Stomach smooth muscle (tissue), 2 donors: ENCODE measurements around the gene ANKMY1.

Experiments used
- H3K27ac ChIP-seq: one replicate; pipeline ENCODE4 v1.7.0; 2013; ENCODE audit warnings: mild to moderate bottlenecking, low read length, inconsistent platforms
- H3K27me3 ChIP-seq, 2 donors: one replicate each; pipeline ENCODE4 v1.7.0; 2013; ENCODE audit warnings: low read length in 2 of 2; ENCODE audit not compliant: insufficient read depth in 2 of 2, control insufficient read depth in 1 of 2
- H3K36me3 ChIP-seq, 2 donors: one replicate each; pipeline ENCODE4 v1.7.0; 2013; ENCODE audit warnings: low read length in 2 of 2; ENCODE audit not compliant: control insufficient read depth in 2 of 2, insufficient read depth in 2 of 2
- H3K4me1 ChIP-seq: one replicate; pipeline ENCODE4 v1.7.0; 2013; ENCODE audit warnings: low read length; ENCODE audit not compliant: control insufficient read depth, insufficient read depth
- H3K4me3 ChIP-seq, 2 donors: one replicate each; pipeline ENCODE4 v1.7.0; 2013; ENCODE audit warnings: low read length in 2 of 2
- H3K9ac ChIP-seq, 2 donors: one replicate each; pipeline ENCODE4 v1.7.0; 2013; ENCODE audit warnings: low read length in 2 of 2, mild to moderate bottlenecking in 1 of 2
- H3K9me3 ChIP-seq, 2 donors: one replicate each; pipeline ENCODE4 v1.7.0; 2013; ENCODE audit warnings: low read length in 2 of 2; ENCODE audit not compliant: control insufficient read depth in 2 of 2
- donor health status: healthy.
- donor health status: Pancreatic carcinoma.

Gene ANKMY1

GRCh38 chr2:240505910-240506309 is 51.9 kb downstream of the ANKMY1 start:
- no peaks in the 10 kb centered on the region for H3K36me3 ChIP-seq
- no peaks in the 10 kb centered on the region for H3K4me1 ChIP-seq
- H3K4me3 ChIP-seq: no peak overlapping the region
- H3K27me3 ChIP-seq: no peaks in the 10 kb centered on the region
- H3K9me3 ChIP-seq: no peaks in the 10 kb centered on the region
- H3K27ac ChIP-seq: no peak overlapping the region
- H3K9ac ChIP-seq: no peak overlapping the region

GRCh38 chr2:240503848-240504247 is 53.9 kb downstream of the ANKMY1 start:
- H3K36me3 ChIP-seq: no peaks in the 10 kb centered on the region
- no peak overlapping the region for H3K4me3 ChIP-seq
- no peaks in the 10 kb centered on the region for H3K9me3 ChIP-seq
- H3K4me1 ChIP-seq: no peaks in the 10 kb centered on the region
- no peak overlapping the region for H3K9ac ChIP-seq
- no peak overlapping the region for H3K27ac ChIP-seq
- no peaks in the 10 kb centered on the region for H3K27me3 ChIP-seq

DNA sequence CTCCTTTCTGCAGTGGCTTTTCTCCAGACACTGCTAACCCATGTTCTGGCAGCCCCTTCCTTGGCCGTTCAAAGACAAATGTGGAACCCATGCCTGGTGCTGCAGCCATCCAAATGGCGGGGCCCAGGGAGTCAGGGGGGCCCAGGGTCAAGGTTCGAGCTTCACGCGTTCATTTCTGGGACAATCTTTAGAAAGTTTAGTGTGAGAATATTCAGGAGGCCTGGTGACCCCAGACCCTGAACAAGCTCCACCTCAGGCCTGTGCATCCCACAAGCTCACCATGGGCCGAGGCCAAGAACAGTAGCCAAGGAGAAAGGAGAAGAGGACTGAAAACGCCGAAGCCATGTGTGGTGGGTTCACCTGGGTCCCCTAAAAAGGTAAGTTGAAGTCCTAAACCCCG is 54.4 kb downstream of the ANKMY1 start:
- Histone ChIP-seq H3K9ac (no peak overlapping the region), H3K27ac (no peak overlapping the region), H3K9me3 (no peaks in the 10 kb centered on the region), H3K27me3 (no peaks in the 10 kb centered on the region), H3K4me1 (no peaks in the 10 kb centered on the region), H3K4me3 (no peak overlapping the region), H3K36me3 (no peaks in the 10 kb centered on the region)

DNA sequence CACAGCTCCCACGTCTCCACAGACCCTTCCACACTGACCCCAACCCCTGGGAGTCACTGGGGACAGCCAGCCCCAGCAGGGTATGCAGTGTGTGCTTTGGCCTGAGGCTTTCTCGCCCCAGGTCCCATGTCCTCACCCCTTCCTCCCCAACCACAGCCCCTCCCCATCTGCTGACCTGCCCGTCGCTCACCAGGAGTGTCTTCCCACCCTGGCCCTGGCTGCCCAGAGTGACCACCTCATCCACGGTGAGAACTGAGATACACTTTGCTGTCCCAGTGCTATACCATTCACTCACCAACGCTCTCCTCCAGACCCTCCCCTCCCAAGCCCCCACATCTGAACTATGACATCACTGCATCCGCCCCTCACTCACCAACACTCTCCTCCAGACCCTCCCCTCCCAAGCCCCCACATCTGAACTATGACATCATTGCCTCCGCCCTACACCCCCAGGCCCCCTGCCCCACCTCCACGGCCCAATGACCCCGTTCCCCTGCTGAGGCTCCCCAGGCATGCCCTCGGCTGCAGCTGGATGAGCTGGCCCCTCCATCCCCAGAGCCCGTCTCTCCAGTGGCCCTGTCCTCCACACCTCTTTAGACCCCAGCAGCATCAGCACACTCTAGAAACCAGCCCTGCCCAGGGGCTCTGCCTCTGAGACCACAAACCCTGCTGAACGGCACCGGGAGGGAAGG is 55.2 kb downstream of the ANKMY1 start:
- no peak overlapping the region for H3K9ac ChIP-seq
- H3K9me3 ChIP-seq: no peaks in the 10 kb centered on the region
- H3K4me3 ChIP-seq: no peak overlapping the region
- no peaks in the 10 kb centered on the region for H3K27me3 ChIP-seq
- H3K27ac ChIP-seq: no peak overlapping the region
- no peaks in the 10 kb centered on the region for H3K36me3 ChIP-seq
- no peaks in the 10 kb centered on the region for H3K4me1 ChIP-seq

- Histone ChIP-seq H3K9me3 (no peaks in the 10 kb centered on the region), H3K4me1 (no peaks in the 10 kb centered on the region), H3K4me3 (no peak overlapping the region), H3K27me3 (no peaks in the 10 kb centered on the region), H3K36me3 (no peaks in the 10 kb centered on the region), H3K27ac (no peak overlapping the region), H3K9ac (no peak overlapping the region)
Observed at GRCh38 chr2:240502059-240502429, 55.7 kb downstream of the ANKMY1 start.

DNA sequence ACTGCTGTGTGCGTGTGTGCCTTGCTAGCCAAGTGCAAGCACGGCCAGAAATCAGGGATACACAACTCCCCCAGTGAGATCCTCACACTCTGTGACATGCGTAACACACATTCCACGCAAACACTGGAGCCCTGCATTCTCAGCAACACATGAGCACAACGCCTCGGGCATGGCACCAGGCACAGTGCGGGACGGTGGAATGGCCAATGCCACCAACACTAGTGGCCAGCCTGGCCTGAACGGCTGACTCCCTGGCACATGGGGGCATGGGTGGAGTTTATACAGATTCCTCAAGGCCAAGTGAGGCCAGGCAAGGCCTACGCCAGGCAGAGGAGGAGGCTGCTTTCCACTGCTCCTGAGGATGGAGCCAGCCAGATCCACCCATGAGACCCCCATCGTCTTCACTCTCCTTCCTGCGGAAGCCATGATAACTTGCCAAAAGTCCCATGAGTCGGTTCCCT is 56.2 kb downstream of the ANKMY1 start:
- no peaks in the 10 kb centered on the region for H3K36me3 ChIP-seq
- H3K27ac ChIP-seq: no peak overlapping the region
- no peak overlapping the region for H3K4me3 ChIP-seq
- H3K27me3 ChIP-seq: no peaks in the 10 kb centered on the region
- no peaks in the 10 kb centered on the region for H3K9me3 ChIP-seq
- H3K4me1 ChIP-seq: no peaks in the 10 kb centered on the region
- no peak overlapping the region for H3K9ac ChIP-seq

DNA sequence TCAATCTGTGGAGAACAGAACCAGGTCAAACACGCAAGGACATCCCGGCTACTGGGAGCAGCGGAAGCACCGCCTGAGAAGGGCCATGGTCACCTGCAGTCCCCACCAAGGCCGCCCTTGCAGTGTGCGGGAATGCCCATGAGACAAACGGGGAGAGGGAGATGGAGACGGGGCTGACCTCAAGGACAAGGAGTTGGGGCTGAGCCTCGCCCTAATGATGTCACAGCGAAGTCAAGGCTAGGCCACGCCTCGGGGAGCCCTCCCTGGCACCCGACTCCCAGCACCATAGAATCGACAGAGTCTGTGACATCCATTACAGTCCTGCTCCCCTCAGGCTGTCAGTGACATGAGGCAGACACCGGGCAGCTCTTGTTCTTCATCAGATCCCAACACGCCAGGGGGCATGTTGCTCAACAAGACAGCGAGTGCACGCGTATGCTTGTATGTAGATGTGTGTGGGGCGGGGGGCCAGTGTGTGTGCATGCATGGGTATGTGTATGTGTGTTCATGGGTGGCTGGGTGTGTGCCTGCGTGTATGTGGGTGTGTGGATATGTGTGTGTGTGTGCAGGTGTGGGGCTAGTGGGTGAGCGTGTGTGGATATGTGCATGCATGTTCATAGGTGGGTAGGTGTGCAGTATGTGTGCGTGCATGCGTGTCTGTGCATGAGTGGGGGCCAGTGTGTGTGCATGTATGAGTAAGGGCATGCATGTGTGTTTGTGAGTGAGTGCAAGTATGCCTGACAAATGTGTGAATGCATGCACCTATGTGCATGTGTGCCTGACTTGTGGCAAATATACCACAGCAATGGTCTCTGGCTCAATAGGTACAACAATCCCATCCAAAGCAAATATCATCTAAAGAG is 57.0 kb downstream of the ANKMY1 start:
- Histone ChIP-seq H3K9me3 (no peaks in the 10 kb centered on the region), H3K27ac (no peak overlapping the region), H3K4me1 (no peaks in the 10 kb centered on the region), H3K9ac (no peak overlapping the region), H3K4me3 (no peak overlapping the region), H3K27me3 (no peaks in the 10 kb centered on the region), H3K36me3 (no peaks in the 10 kb centered on the region)

DNA sequence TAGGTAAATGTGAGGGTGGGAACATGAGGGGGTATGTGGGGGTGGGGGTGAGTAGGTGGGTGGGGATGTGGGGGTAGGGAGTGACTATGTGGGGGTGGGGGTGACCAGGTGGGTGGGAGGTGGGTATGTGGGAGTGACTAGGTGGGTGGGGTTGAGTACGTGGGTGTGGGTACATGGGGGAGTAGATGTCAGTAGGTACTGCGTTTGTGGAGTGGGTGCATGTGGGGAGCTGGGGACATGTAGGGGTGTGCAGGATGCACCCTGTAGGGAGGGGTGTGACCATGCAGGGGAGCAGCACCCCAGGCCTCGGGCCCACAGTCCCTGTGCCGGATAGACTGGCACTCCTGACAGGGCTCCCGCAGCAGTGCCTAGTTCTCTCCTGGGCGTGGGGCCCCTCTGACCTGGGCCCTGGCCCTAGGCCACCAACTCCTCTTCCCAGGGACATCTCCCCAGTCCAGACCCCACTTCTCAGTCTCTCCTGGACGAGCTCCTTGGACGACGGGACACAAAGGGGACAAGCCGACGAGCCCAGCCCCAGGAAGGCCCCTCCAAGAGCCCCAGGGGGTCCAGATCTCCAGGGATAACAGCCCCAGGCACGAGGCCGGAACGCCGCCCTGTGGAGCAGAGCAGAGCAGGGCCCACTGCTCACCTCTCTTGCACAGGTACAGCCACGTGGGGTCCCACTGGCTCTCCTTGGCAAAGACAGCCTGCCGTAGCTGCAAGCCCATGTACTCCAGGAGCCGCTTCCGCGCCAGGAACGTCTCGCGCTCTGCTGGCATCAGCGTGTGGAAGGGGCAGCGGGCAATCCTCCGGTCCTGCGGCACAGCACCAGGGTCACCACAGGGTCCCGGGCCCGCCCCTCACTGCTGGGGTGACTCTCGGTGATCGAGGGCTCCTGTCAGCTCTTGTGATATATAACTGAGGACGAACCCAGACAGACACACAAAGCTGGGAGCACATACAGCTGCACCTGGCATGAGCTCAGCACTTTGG is 58.2 kb downstream of the ANKMY1 start:
- Histone ChIP-seq H3K9me3 (no peaks in the 10 kb centered on the region), H3K27me3 (no peaks in the 10 kb centered on the region), H3K4me1 (no peaks in the 10 kb centered on the region), H3K27ac (no peak overlapping the region), H3K9ac (no peak overlapping the region), H3K4me3 (no peak overlapping the region), H3K36me3 (no peaks in the 10 kb centered on the region)

DNA sequence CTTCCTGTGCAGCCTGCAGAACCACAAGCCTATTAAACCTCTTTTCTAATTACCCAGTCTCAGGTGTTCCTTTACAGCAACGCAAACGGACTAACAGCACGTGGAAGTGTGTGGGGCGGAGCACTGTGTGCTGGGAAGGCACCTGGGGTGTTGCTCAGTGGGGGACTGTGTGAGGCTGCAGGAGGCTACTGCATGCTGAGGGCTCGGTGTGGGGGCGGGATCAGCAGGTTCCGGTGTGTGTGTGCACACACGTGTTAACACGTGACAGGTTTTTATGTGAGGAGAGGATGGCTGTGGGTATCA is 58.9 kb downstream of the ANKMY1 start:
- no peaks in the 10 kb centered on the region for H3K9me3 ChIP-seq
- H3K27me3 ChIP-seq: no peaks in the 10 kb centered on the region
- no peaks in the 10 kb centered on the region for H3K36me3 ChIP-seq
- H3K4me3 ChIP-seq: no peak overlapping the region
- H3K4me1 ChIP-seq: no peaks in the 10 kb centered on the region
- H3K27ac ChIP-seq: no peak overlapping the region
- H3K9ac ChIP-seq: no peak overlapping the region

- H3K9ac ChIP-seq: no peak overlapping the region
- no peaks in the 10 kb centered on the region for H3K4me1 ChIP-seq
- no peaks in the 10 kb centered on the region for H3K27me3 ChIP-seq
- H3K9me3 ChIP-seq: no peaks in the 10 kb centered on the region
- no peak overlapping the region for H3K27ac ChIP-seq
- no peaks in the 10 kb centered on the region for H3K36me3 ChIP-seq
- H3K4me3 ChIP-seq: no peak overlapping the region
Observed at GRCh38 chr2:240498171-240498957, 59.4 kb downstream of the ANKMY1 start.
